ENCODE data around the gene CHRM1. TPM values are rescaled to one million over a fixed set of nuclear protein-coding genes. Genes with fewer than 3 reads are reported as not detected.

The CHRM1 gene, protein sequence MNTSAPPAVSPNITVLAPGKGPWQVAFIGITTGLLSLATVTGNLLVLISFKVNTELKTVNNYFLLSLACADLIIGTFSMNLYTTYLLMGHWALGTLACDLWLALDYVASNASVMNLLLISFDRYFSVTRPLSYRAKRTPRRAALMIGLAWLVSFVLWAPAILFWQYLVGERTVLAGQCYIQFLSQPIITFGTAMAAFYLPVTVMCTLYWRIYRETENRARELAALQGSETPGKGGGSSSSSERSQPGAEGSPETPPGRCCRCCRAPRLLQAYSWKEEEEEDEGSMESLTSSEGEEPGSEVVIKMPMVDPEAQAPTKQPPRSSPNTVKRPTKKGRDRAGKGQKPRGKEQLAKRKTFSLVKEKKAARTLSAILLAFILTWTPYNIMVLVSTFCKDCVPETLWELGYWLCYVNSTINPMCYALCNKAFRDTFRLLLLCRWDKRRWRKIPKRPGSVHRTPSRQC
- under 1 TPM in 1 of 2 donors, not detected in 1; 0.01 TPM for polyA plus RNA-seq

DNA sequence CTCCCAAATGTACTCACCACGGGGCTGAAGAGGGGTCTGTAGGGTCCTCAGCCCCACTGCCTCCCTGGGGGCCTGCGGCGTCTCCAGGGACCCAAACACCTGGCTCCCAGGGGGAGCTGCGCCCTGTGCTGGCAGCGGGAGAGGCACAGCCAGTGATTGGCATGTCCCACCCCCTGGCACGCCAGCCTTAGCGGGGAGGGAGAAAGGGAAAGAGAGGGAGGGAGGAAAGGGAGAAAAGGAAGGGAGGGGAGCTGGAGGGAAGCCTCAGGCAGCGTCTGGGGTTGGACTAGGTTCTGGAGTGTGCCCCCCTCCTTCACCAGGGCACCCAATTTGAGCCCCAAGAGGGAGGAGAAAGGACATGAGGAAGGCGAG is at the start of gene CHRM1:
Gene CHRM1, minus strand, starts transcription at position 163 of the 372 bp plus-strand sequence. CDS start 10,263 bp downstream, outside the sequence.
- peaks cover 0 to 20% of the 10 kb centered on the region in 2 donors for H3K27me3 ChIP-seq (ENCODE audit: control insufficient read depth in 1 of 2, insufficient read depth in 2 of 2, low read length in 2 of 2)
- peak within 1 kb of the TSS in 1 of 2 donors; percentile 12 for H3K4me3 ChIP-seq (ENCODE audit: low read depth in 1 of 2, low read length in 2 of 2)

DNA sequence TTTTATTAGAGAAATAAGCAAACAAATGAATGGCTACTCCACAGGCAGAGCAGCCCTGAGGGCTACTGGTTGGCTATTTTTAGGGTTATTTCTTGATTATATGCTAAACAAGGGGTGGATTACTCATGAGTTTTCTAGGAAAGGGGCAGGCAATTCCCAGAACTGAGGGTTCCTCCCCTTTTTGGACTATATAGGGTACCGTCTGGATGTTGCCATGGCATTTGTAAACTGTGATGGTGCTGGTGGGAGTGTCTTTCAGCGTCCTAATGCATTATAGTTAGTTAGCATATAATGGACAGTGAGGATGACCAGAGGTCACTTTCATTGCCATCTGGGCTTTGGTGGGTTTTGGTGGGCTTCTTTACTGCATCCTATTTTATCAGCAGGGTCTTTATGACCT is 44.4 kb upstream of the CHRM1 start:
- Histone ChIP-seq H3K4me1 (ENCODE audit: control insufficient read depth in 2 of 2, insufficient read depth in 2 of 2, low read length in 1 of 2) (no peaks in the 10 kb centered on the region), H3K27me3 (ENCODE audit: control insufficient read depth in 1 of 2, insufficient read depth in 2 of 2, low read length in 2 of 2) (no peaks in the 10 kb centered on the region), H3K36me3 (ENCODE audit: control insufficient read depth in 2 of 2, insufficient read depth in 2 of 2, low read length in 1 of 2) (no peaks in the 10 kb centered on the region), H3K4me3 (ENCODE audit: low read depth in 1 of 2, low read length in 2 of 2) (no peak overlapping the region), H3K27ac (ENCODE audit: low read depth in 2 of 2, low read length in 1 of 2) (no peak overlapping the region), H3K9me3 (ENCODE audit: control insufficient read depth in 2 of 2, insufficient read depth in 1 of 2, low read depth in 1 of 2, low read length in 1 of 2) (no peaks in the 10 kb centered on the region)
- WGBS, 2 donors: 54 to 71% methylated on average over 2 of the region's 2 CpGs

More for the DNA sequence above, at the start of gene CHRM1:
- Histone ChIP-seq H3K36me3 (ENCODE audit: control insufficient read depth in 2 of 2, insufficient read depth in 2 of 2, low read length in 1 of 2) (no peaks in the 10 kb centered on the region), H3K9me3 (ENCODE audit: control insufficient read depth in 2 of 2, insufficient read depth in 1 of 2, low read depth in 1 of 2, low read length in 1 of 2) (peaks cover 0 to 2% of the 10 kb centered on the region in 2 donors), H3K27ac (ENCODE audit: low read depth in 2 of 2, low read length in 1 of 2) (no peak within 1 kb of the TSS), H3K4me1 (ENCODE audit: control insufficient read depth in 2 of 2, insufficient read depth in 2 of 2, low read length in 1 of 2) (peaks cover 9 to 21% of the 10 kb centered on the region in 2 donors)
- 24 to 26% methylated on average over 9 of the region's 9 CpGs for whole genome bisulfite sequencing, 2 donors

DNA sequence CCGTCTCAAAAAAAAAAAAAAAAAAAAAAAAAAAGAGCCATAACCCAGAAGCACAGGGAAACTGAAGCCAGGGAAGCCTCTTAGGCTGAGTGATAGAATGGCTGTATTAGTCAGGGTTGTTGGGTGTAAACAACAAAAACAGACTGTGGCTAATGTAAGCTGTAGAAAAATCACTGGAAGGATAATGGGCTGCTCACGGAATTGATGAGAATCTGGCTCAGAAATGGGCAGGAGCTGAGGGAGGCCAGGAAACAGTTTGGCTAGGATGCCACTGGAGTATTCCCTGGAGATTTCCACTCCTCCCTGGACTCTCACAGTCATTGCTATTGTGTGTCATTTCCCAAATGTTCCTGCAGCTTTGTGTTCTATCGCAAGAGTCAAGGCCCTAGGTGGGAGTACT is 41.2 kb upstream of the CHRM1 start:
- WGBS, 2 donors: 52 to 73% methylated on average over 3 of the region's 3 CpGs
- H3K36me3 ChIP-seq (ENCODE audit: control insufficient read depth in 2 of 2, insufficient read depth in 2 of 2, low read length in 1 of 2): no peaks in the 10 kb centered on the region
- no peaks in the 10 kb centered on the region for H3K9me3 ChIP-seq (ENCODE audit: control insufficient read depth in 2 of 2, insufficient read depth in 1 of 2, low read depth in 1 of 2, low read length in 1 of 2)
- no peak overlapping the region for H3K27ac ChIP-seq (ENCODE audit: low read depth in 2 of 2, low read length in 1 of 2)
- no peak overlapping the region for H3K4me3 ChIP-seq (ENCODE audit: low read depth in 1 of 2, low read length in 2 of 2)
- H3K4me1 ChIP-seq (ENCODE audit: control insufficient read depth in 2 of 2, insufficient read depth in 2 of 2, low read length in 1 of 2): peaks cover 0 to 4% of the 10 kb centered on the region in 2 donors
- no peaks in the 10 kb centered on the region for H3K27me3 ChIP-seq (ENCODE audit: control insufficient read depth in 1 of 2, insufficient read depth in 2 of 2, low read length in 2 of 2)

DNA sequence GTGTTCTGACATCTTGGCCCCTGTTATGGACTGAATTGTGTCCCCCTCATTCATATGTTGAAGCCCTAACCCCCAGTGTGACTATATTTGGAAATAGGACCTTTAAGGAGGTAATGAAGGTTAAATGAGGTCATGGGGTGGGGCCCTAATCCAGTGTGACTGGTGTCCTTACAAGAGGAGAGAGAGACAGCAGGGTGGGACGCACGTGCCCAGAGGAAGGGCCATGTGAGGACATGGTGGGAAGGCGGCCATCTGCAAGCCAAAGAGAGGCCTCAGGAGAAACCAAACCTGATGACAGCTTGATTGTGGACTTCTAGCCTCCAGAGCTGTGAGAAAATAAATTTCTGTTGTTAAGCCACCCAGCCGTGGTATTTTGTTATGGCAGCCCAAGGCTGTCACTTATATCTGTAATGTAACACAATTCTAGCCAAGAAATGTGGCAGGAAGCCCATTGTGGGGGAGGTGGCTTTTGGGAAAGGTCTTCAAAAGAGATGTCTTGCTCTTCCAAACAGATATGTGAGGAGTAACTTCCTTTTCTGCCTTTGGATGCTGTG is 39.9 kb upstream of the CHRM1 start:
- Histone ChIP-seq H3K4me3 (ENCODE audit: low read depth in 1 of 2, low read length in 2 of 2) (no peak overlapping the region), H3K36me3 (ENCODE audit: control insufficient read depth in 2 of 2, insufficient read depth in 2 of 2, low read length in 1 of 2) (no peaks in the 10 kb centered on the region), H3K4me1 (ENCODE audit: control insufficient read depth in 2 of 2, insufficient read depth in 2 of 2, low read length in 1 of 2) (peaks cover 0 to 4% of the 10 kb centered on the region in 2 donors), H3K27me3 (ENCODE audit: control insufficient read depth in 1 of 2, insufficient read depth in 2 of 2, low read length in 2 of 2) (no peaks in the 10 kb centered on the region), H3K27ac (ENCODE audit: low read depth in 2 of 2, low read length in 1 of 2) (no peak overlapping the region), H3K9me3 (ENCODE audit: control insufficient read depth in 2 of 2, insufficient read depth in 1 of 2, low read depth in 1 of 2, low read length in 1 of 2) (no peaks in the 10 kb centered on the region)
- 77 to 79% methylated on average over 4 of the region's 4 CpGs for WGBS, 2 donors

DNA sequence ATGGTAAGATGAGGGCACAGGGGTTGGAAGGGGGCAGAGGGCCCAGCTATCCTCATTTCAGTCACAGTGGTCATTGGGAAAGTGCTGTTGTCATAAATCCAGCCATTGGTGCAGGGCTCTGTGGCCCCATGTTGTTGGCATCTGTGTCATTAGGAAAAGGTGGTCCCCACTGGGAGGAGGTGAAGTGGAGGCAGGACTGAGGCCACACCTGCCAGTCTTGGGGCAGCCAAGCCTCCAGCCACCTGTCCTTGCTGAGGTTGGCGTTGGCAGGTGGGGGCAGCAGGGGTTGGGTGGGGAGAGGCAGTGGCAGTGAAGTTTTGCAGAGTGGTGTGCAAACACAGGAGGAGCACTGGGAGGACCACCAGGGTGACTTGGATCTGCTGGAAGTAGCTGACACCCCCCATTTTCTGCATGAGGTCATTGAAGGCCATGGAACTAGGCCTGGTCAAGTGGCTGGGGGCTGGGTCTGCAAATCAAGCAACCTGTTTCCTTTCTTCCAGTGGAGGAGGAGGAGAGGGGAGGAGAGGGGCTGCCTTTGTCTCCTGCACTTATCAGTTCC is 38.3 kb upstream of the CHRM1 start:
- H3K4me3 ChIP-seq (ENCODE audit: low read depth in 1 of 2, low read length in 2 of 2): no peak overlapping the region
- 83 to 91% methylated on average over 1 of the region's 1 CpG for WGBS, 2 donors
- H3K36me3 ChIP-seq (ENCODE audit: control insufficient read depth in 2 of 2, insufficient read depth in 2 of 2, low read length in 1 of 2): no peaks in the 10 kb centered on the region
- H3K27me3 ChIP-seq (ENCODE audit: control insufficient read depth in 1 of 2, insufficient read depth in 2 of 2, low read length in 2 of 2): no peaks in the 10 kb centered on the region
- peaks cover 0 to 4% of the 10 kb centered on the region in 2 donors for H3K4me1 ChIP-seq (ENCODE audit: control insufficient read depth in 2 of 2, insufficient read depth in 2 of 2, low read length in 1 of 2)
- H3K9me3 ChIP-seq (ENCODE audit: control insufficient read depth in 2 of 2, insufficient read depth in 1 of 2, low read depth in 1 of 2, low read length in 1 of 2): no peaks in the 10 kb centered on the region
- no peak overlapping the region for H3K27ac ChIP-seq (ENCODE audit: low read depth in 2 of 2, low read length in 1 of 2)

DNA sequence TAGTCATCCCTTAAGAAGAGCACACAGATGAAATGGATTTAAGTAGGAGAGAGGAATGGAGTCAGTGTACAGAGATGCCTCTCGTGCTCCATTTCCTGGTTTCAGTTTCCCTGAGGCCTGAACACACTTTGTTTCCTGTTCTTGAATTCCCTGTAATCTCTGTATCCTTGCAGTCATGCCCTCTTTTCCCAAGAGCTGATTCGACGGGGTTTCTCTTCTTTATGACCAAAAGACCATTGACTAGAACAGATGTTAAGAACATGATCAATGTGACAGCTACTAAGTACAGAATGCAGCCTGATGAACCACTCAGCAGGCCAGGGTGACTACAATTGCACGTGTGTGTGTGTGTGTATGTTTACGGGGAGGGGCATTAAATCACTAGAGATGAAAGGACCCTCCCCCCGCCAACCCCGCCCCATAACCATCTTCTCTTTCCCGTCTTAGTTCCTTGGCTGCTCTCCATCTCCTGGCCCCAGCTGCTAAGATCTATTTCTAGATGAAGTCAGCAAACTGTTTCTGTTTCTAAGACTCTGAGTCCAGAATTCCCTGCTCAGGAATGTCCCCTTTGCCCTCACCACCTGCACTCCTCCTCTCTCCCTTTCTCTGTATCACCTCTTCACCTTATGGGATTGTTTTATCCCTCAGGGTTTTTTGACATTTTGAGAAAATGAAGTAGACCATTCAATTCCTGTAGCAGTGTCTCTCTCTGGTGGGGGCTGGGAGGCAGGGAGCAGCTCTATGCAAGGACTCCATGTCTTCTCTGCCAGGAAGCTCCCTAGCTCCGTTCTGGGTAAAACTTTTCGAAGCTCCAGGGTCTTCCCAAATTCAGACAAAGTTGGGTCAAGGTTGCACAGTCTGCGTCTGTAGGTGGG is 37.6 kb upstream of the CHRM1 start:
- Histone ChIP-seq H3K36me3 (ENCODE audit: control insufficient read depth in 2 of 2, insufficient read depth in 2 of 2, low read length in 1 of 2) (no peaks in the 10 kb centered on the region), H3K9me3 (ENCODE audit: control insufficient read depth in 2 of 2, insufficient read depth in 1 of 2, low read depth in 1 of 2, low read length in 1 of 2) (no peaks in the 10 kb centered on the region), H3K4me3 (ENCODE audit: low read depth in 1 of 2, low read length in 2 of 2) (no peak overlapping the region), H3K27ac (ENCODE audit: low read depth in 2 of 2, low read length in 1 of 2) (no peak overlapping the region), H3K4me1 (ENCODE audit: control insufficient read depth in 2 of 2, insufficient read depth in 2 of 2, low read length in 1 of 2) (peaks cover 0 to 4% of the 10 kb centered on the region in 2 donors), H3K27me3 (ENCODE audit: control insufficient read depth in 1 of 2, insufficient read depth in 2 of 2, low read length in 2 of 2) (no peaks in the 10 kb centered on the region)
- WGBS, 2 donors: 30 to 44% methylated on average over 11 of the region's 11 CpGs

DNA sequence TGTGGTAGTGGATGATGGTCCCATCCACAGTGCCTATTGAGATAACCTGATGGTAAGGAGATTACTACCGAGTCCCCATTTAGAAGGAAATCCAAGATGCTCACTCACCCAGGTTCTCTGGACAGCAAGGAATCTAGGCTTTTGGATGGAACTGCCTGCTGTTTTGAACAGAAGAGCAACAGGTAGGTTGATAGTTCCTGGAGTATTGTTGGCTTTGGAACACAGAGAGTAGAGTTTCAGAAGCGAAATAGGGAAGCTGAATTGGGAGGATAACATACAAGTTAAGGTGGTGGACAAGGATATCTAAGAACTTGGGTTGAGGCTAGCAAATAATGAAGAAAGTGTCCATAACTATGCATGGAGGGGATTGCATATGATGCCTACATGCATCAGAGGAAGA is 36.0 kb upstream of the CHRM1 start:
- H3K4me1 ChIP-seq (ENCODE audit: control insufficient read depth in 2 of 2, insufficient read depth in 2 of 2, low read length in 1 of 2): peaks cover 0 to 4% of the 10 kb centered on the region in 2 donors

DNA sequence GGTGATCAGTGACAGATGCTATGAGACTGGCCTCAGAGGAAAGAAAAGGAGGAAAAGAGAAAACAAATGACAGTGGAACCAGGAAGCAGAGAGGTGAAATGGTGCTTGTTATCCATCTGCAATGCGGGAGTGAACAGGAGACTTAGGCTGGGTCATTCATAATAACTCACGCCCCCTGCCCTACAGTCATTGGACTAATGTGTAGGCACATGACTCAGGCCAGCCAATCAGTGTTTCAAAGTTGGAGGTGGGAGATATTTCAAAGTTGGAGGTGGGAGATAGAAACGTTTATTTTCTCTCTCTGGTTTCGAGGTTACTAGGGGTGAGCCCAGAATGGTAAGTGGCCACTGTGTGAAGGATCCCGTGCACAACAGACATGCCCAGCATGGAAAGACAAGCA is 33.3 kb upstream of the CHRM1 start:
- Histone ChIP-seq H3K4me3 (ENCODE audit: low read depth in 1 of 2, low read length in 2 of 2) (no peak overlapping the region), H3K27me3 (ENCODE audit: control insufficient read depth in 1 of 2, insufficient read depth in 2 of 2, low read length in 2 of 2) (no peaks in the 10 kb centered on the region), H3K27ac (ENCODE audit: low read depth in 2 of 2, low read length in 1 of 2) (no peak overlapping the region), H3K9me3 (ENCODE audit: control insufficient read depth in 2 of 2, insufficient read depth in 1 of 2, low read depth in 1 of 2, low read length in 1 of 2) (no peaks in the 10 kb centered on the region), H3K4me1 (ENCODE audit: control insufficient read depth in 2 of 2, insufficient read depth in 2 of 2, low read length in 1 of 2) (peaks cover 0 to 4% of the 10 kb centered on the region in 2 donors), H3K36me3 (ENCODE audit: control insufficient read depth in 2 of 2, insufficient read depth in 2 of 2, low read length in 1 of 2) (no peaks in the 10 kb centered on the region)
- WGBS, 2 donors: 78 to 79% methylated on average over 5 of the region's 5 CpGs

More for the DNA sequence above, 36.0 kb upstream of the CHRM1 start:
- no peak overlapping the region for H3K4me3 ChIP-seq (ENCODE audit: low read depth in 1 of 2, low read length in 2 of 2)
- no peaks in the 10 kb centered on the region for H3K27me3 ChIP-seq (ENCODE audit: control insufficient read depth in 1 of 2, insufficient read depth in 2 of 2, low read length in 2 of 2)
- H3K9me3 ChIP-seq (ENCODE audit: control insufficient read depth in 2 of 2, insufficient read depth in 1 of 2, low read depth in 1 of 2, low read length in 1 of 2): no peaks in the 10 kb centered on the region
- H3K27ac ChIP-seq (ENCODE audit: low read depth in 2 of 2, low read length in 1 of 2): no peak overlapping the region
- no peaks in the 10 kb centered on the region for H3K36me3 ChIP-seq (ENCODE audit: control insufficient read depth in 2 of 2, insufficient read depth in 2 of 2, low read length in 1 of 2)
- 88 to 92% methylated on average over 2 of the region's 2 CpGs for WGBS, 2 donors

DNA sequence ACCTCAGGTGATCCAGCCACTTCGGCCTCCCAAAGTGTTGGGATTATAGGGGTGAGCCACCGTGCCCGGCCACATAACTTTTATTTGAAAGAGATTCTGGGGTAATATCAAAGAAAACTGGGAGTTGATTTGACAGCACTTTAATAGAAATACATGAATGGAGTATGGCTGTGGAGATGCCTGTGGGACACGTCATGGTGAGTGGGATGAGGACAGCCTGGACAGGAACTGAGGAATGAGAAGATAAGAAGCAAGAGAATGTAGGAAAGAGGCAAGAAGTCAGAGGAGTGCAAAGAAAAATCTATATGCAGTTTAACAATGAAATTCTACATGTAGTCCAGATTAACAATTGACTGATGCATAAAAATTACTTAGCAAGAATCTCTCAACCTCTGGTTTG is 32.6 kb upstream of the CHRM1 start:
- Histone ChIP-seq H3K27me3 (ENCODE audit: control insufficient read depth in 1 of 2, insufficient read depth in 2 of 2, low read length in 2 of 2) (no peaks in the 10 kb centered on the region), H3K4me3 (ENCODE audit: low read depth in 1 of 2, low read length in 2 of 2) (no peak overlapping the region), H3K4me1 (ENCODE audit: control insufficient read depth in 2 of 2, insufficient read depth in 2 of 2, low read length in 1 of 2) (no peaks in the 10 kb centered on the region), H3K36me3 (ENCODE audit: control insufficient read depth in 2 of 2, insufficient read depth in 2 of 2, low read length in 1 of 2) (no peaks in the 10 kb centered on the region), H3K9me3 (ENCODE audit: control insufficient read depth in 2 of 2, insufficient read depth in 1 of 2, low read depth in 1 of 2, low read length in 1 of 2) (no peaks in the 10 kb centered on the region), H3K27ac (ENCODE audit: low read depth in 2 of 2, low read length in 1 of 2) (no peak overlapping the region)
- WGBS, 2 donors: 89 to 90% methylated on average over 4 of the region's 4 CpGs
